ENCODE data around the gene ROCK2. TPM values are rescaled to one million over a fixed set of nuclear protein-coding genes. Genes with fewer than 3 reads are reported as not detected.

Gene ROCK2
- total RNA-seq, 4 donors from 2014 or later: 90.0 to 119 (median 101) TPM

GRCh38 chr2:11250400-11251196 is 93.8 kb downstream of the ROCK2 start:
- 72% methylated on average over 4 of the region's 4 CpGs for WGBS
- H3K36me3 ChIP-seq: peaks cover 6 to 21% (median 10%) of the 10 kb centered on the region in 4 donors
- no peaks in the 10 kb centered on the region for H3K27me3 ChIP-seq
- H3K4me3 ChIP-seq: no peak overlapping the region
- H3K27ac ChIP-seq (replicated peaks in 1 of 4): no peak overlapping the region
- TF ChIP-seq POLR2AphosphoS5 (IDR thresholded peaks at IDR 0.05) (no peak), EP300 (IDR thresholded peaks at IDR 0.05) (no peak), POLR2A (IDR thresholded peaks at IDR 0.05; ENCODE audit: low read depth) (no peak)
- TF ChIP-seq, protein P1, sequence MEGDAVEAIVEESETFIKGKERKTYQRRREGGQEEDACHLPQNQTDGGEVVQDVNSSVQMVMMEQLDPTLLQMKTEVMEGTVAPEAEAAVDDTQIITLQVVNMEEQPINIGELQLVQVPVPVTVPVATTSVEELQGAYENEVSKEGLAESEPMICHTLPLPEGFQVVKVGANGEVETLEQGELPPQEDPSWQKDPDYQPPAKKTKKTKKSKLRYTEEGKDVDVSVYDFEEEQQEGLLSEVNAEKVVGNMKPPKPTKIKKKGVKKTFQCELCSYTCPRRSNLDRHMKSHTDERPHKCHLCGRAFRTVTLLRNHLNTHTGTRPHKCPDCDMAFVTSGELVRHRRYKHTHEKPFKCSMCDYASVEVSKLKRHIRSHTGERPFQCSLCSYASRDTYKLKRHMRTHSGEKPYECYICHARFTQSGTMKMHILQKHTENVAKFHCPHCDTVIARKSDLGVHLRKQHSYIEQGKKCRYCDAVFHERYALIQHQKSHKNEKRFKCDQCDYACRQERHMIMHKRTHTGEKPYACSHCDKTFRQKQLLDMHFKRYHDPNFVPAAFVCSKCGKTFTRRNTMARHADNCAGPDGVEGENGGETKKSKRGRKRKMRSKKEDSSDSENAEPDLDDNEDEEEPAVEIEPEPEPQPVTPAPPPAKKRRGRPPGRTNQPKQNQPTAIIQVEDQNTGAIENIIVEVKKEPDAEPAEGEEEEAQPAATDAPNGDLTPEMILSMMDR (IDR thresholded peaks at IDR 0.05): no peak
- peaks cover 9 to 25% (median 21%) of the 10 kb centered on the region in 4 donors for H3K4me1 ChIP-seq
- H3K9me3 ChIP-seq: no peaks in the 10 kb centered on the region
- intact Hi-C loops (cut with DNase I): loop anchor here (10.0 kb wide), 1 partner anchor 74 kb away; no protein-coding TSS in a partner anchor
- DNase-seq (ENCODE audit: extremely low spot score): no peak

DNA sequence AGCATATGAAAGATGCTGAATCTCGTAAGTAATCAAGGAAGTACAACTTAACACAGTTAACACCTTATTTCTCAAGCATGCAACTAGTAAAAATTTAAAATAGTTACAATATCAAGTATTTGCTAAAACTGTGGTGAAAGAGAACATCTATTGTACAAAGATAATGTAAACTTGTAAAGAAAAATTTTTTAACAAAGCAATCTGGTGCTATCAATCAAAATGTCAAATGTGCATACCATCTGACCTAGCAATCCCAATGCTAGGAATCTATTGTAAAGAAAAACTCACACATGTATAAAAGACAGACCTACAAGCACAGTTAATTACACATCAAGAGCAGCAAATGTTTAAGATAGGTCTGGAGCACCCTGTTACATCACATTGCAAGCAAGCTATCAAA is 99.1 kb downstream of the ROCK2 start:
- no peak for DNase-seq (ENCODE audit: extremely low spot score)
- Histone ChIP-seq H3K27ac (replicated peaks in 1 of 4) (no peak overlapping the region), H3K9me3 (no peaks in the 10 kb centered on the region), H3K36me3 (peaks cover 6 to 27% (median 10%) of the 10 kb centered on the region in 4 donors), H3K4me3 (no peak overlapping the region), H3K4me1 (peaks cover under 1 to 24% (median 15%) of the 10 kb centered on the region in 4 donors), H3K27me3 (no peaks in the 10 kb centered on the region)
- TF ChIP-seq POLR2AphosphoS5 (IDR thresholded peaks at IDR 0.05) (no peak), POLR2A (IDR thresholded peaks at IDR 0.05; ENCODE audit: low read depth) (no peak)
- TF ChIP-seq, protein P1 (IDR thresholded peaks at IDR 0.05): no peak
- 83% methylated on average over 1 of the region's 1 CpG for WGBS
- intact Hi-C loops (cut with DNase I): no loop called here

GRCh38 chr2:11244091-11244826 is 100.2 kb downstream of the ROCK2 start:
- Histone ChIP-seq H3K27me3 (no peaks in the 10 kb centered on the region), H3K4me3 (no peak overlapping the region), H3K9me3 (no peaks in the 10 kb centered on the region), H3K4me1 (peaks cover 0 to 24% (median 14%) of the 10 kb centered on the region in 4 donors), H3K36me3 (peaks cover 6 to 27% (median 10%) of the 10 kb centered on the region in 4 donors), H3K27ac (replicated peaks in 1 of 4) (no peak overlapping the region)
- WGBS: 95% methylated on average over 1 of the region's 1 CpG
- DNase-seq (ENCODE audit: extremely low spot score): no peak
- TF ChIP-seq POLR2AphosphoS5 (IDR thresholded peaks at IDR 0.05): no peak
- TF ChIP-seq EP300 (IDR thresholded peaks at IDR 0.05): no peak
- TF ChIP-seq, protein P1 (IDR thresholded peaks at IDR 0.05): no peak
- no peak for TF ChIP-seq POLR2A (IDR thresholded peaks at IDR 0.05; ENCODE audit: low read depth)
- intact Hi-C loops (cut with DNase I): no loop called here

DNA sequence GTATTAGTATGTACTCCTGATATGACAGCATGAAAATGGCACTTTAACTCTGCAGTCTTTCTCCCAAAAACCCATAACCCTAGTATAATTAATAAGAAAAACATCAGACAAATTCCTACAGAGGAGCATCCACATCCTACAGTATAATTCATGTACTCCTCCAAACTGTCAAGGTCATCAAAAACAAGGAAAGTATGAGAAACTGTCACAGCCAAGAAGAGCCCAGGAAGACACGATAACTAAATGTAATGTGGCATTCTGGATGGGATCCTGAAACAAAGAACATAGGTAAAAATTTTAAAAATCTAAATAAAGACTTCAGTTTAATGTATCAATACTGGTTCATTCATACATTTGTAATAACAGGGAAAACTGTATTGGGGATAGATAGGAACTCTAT is 100.9 kb downstream of the ROCK2 start:
- H3K27me3 ChIP-seq: no peaks in the 10 kb centered on the region
- 74% methylated on average over 1 of the region's 1 CpG for WGBS
- no peak overlapping the region for H3K27ac ChIP-seq (replicated peaks in 1 of 4)
- peaks cover 5 to 22% (median 8%) of the 10 kb centered on the region in 4 donors for H3K36me3 ChIP-seq
- intact Hi-C loops (cut with DNase I): no loop called here
- H3K9me3 ChIP-seq: no peaks in the 10 kb centered on the region
- no peak for DNase-seq (ENCODE audit: extremely low spot score)
- H3K4me1 ChIP-seq: peaks cover 0 to 24% (median 14%) of the 10 kb centered on the region in 4 donors
- no peak overlapping the region for H3K4me3 ChIP-seq
- TF ChIP-seq EP300 (IDR thresholded peaks at IDR 0.05) (no peak), POLR2A (IDR thresholded peaks at IDR 0.05; ENCODE audit: low read depth) (no peak), POLR2AphosphoS5 (IDR thresholded peaks at IDR 0.05) (no peak)
- TF ChIP-seq, protein P1 (IDR thresholded peaks at IDR 0.05): no peak
